ENCODE measurements around the gene NRCAM. TPM values are rescaled to one million over a fixed set of nuclear protein-coding genes. Genes with fewer than 3 reads are reported as not detected.

The NRCAM gene
- total RNA-seq, 1 experiment from 2014 or later: 45.7 TPM

DNA sequence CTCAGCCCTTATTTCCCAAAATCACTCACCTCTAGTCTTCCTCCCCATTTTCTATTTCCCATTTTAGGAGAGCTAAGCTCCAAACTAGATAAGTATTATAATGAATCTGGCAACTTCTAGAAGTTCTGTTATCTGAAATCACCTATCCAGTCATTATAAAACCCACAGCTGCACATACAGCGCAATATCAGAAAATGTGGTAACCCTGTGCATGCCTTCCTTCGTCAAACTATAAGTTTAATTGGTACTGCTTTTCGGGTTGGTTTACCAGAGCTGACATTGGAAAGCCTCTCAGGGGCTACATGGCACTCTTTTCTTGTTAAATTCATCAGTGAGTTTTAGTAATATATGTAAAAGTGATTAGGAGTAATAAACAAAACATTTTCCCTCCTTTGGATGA lies 327.7 kb downstream of the NRCAM start:
- H3K27me3 ChIP-seq (replicated peaks; ENCODE audit: insufficient read depth, low read depth, low read length, poor library complexity): no peaks in the 10 kb centered on the region
- H3K4me1 ChIP-seq (ENCODE audit: insufficient read depth, low read length, poor library complexity, severe bottlenecking): peaks cover 13% of the 10 kb centered on the region
- no peak for DNase-seq (ENCODE audit: low spot score)
- no peaks in the 10 kb centered on the region for H3K36me3 ChIP-seq (ENCODE audit: insufficient read depth, low read length, poor library complexity, severe bottlenecking)
- BruUV-seq (replicated peaks): no TSS peak
- ChIA-PET CTCF (no interaction called here), POLR2A (ENCODE audit: low non-redundant PET) (no interaction called here)
- H3K27ac ChIP-seq (ENCODE audit: low read depth, low read length, poor library complexity, severe bottlenecking): no peak overlapping the region
- TF ChIP-seq EZH2 (IDR thresholded peaks at IDR 0.05; ENCODE audit: borderline replicate concordance, low read depth, low read length, poor library complexity, severe bottlenecking): no peak
- TF ChIP-seq, protein P1, sequence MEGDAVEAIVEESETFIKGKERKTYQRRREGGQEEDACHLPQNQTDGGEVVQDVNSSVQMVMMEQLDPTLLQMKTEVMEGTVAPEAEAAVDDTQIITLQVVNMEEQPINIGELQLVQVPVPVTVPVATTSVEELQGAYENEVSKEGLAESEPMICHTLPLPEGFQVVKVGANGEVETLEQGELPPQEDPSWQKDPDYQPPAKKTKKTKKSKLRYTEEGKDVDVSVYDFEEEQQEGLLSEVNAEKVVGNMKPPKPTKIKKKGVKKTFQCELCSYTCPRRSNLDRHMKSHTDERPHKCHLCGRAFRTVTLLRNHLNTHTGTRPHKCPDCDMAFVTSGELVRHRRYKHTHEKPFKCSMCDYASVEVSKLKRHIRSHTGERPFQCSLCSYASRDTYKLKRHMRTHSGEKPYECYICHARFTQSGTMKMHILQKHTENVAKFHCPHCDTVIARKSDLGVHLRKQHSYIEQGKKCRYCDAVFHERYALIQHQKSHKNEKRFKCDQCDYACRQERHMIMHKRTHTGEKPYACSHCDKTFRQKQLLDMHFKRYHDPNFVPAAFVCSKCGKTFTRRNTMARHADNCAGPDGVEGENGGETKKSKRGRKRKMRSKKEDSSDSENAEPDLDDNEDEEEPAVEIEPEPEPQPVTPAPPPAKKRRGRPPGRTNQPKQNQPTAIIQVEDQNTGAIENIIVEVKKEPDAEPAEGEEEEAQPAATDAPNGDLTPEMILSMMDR (conservative IDR thresholded peaks at IDR 0.05; ENCODE audit: low read depth, low read length): no peak
- no peaks in the 10 kb centered on the region for H3K9me3 ChIP-seq (ENCODE audit: low read depth, low read length, poor library complexity, severe bottlenecking)
- no peak overlapping the region for H3K4me3 ChIP-seq (ENCODE audit: low read depth, low read length, poor library complexity, severe bottlenecking)
- intact Hi-C loops (cut with micrococcal nuclease; ENCODE audit: unreplicated experiment): no loop called here

DNA sequence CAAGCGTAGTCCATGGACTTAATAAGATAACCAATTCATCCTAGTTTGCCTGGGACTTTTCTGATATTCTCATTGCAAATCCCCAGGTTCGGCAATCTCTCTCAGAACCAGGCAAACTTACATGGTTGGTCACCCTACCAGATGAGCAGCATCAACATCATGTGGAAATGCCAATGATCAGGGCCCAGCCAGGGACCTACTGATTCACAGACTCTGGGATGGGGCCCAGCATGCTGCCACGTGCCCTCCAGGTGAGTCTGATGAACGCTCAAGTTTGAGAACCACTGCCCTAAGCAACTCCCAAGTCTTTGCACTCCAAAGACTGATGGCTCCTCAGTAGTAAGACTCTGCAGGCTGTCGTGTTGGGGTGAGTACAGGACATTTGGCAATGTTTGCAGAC lies 328.8 kb downstream of the NRCAM start:
- no peaks in the 10 kb centered on the region for H3K27me3 ChIP-seq (replicated peaks; ENCODE audit: insufficient read depth, low read depth, low read length, poor library complexity)
- DNase-seq (ENCODE audit: low spot score): no peak
- intact Hi-C loops (cut with micrococcal nuclease; ENCODE audit: unreplicated experiment): no loop called here
- H3K9me3 ChIP-seq (ENCODE audit: low read depth, low read length, poor library complexity, severe bottlenecking): no peaks in the 10 kb centered on the region
- H3K4me1 ChIP-seq (ENCODE audit: insufficient read depth, low read length, poor library complexity, severe bottlenecking): peaks cover 6% of the 10 kb centered on the region
- TF ChIP-seq, protein P1 (conservative IDR thresholded peaks at IDR 0.05; ENCODE audit: low read depth, low read length): no peak
- TF ChIP-seq EZH2 (IDR thresholded peaks at IDR 0.05; ENCODE audit: borderline replicate concordance, low read depth, low read length, poor library complexity, severe bottlenecking): no peak
- no TSS peak for BruUV-seq (replicated peaks)
- H3K27ac ChIP-seq (ENCODE audit: low read depth, low read length, poor library complexity, severe bottlenecking): no peak overlapping the region
- CTCF ChIA-PET: no interaction called here
- no peak overlapping the region for H3K4me3 ChIP-seq (ENCODE audit: low read depth, low read length, poor library complexity, severe bottlenecking)
- POLR2A ChIA-PET (ENCODE audit: low non-redundant PET): no interaction called here
- H3K36me3 ChIP-seq (ENCODE audit: insufficient read depth, low read length, poor library complexity, severe bottlenecking): no peaks in the 10 kb centered on the region

DNA sequence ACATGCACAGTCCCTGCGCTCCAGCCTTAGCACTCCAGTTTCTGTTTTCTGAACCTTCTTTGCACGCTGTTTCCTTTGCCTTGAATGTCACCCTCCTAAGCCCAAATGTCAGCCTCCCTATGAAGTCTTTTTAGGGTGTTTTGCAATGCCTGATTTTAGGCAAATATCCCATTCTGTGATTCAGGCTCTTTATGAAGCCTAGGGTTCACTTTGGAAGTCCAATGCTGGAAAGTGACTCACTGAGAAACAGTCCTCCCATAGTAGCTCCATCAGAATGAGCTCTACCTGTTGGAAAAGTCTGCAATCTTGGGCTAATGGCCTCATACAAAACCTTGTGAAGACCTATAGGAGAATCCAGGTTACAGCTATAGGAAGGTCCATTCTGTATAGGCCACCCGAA lies 331.4 kb downstream of the NRCAM start:
- H3K27ac ChIP-seq (ENCODE audit: low read depth, low read length, poor library complexity, severe bottlenecking): no peak overlapping the region
- POLR2A ChIA-PET (ENCODE audit: low non-redundant PET): no interaction called here
- H3K4me1 ChIP-seq (ENCODE audit: insufficient read depth, low read length, poor library complexity, severe bottlenecking): no peaks in the 10 kb centered on the region
- BruUV-seq (replicated peaks): no TSS peak
- TF ChIP-seq, protein P1 (conservative IDR thresholded peaks at IDR 0.05; ENCODE audit: low read depth, low read length): no peak
- no peak for TF ChIP-seq EZH2 (IDR thresholded peaks at IDR 0.05; ENCODE audit: borderline replicate concordance, low read depth, low read length, poor library complexity, severe bottlenecking)
- no peaks in the 10 kb centered on the region for H3K36me3 ChIP-seq (ENCODE audit: insufficient read depth, low read length, poor library complexity, severe bottlenecking)
- intact Hi-C loops (cut with micrococcal nuclease; ENCODE audit: unreplicated experiment): no loop called here
- DNase-seq (ENCODE audit: low spot score): no peak
- H3K27me3 ChIP-seq (replicated peaks; ENCODE audit: insufficient read depth, low read depth, low read length, poor library complexity): no peaks in the 10 kb centered on the region
- CTCF ChIA-PET: no interaction called here
- no peak overlapping the region for H3K4me3 ChIP-seq (ENCODE audit: low read depth, low read length, poor library complexity, severe bottlenecking)
- no peaks in the 10 kb centered on the region for H3K9me3 ChIP-seq (ENCODE audit: low read depth, low read length, poor library complexity, severe bottlenecking)

Measured in A673 (cell line).